OCI-LY7 (cell line): ENCODE data around the gene DNAJC25.

Source experiments
- CTCF ChIP-seq: fragments of 200-600 bp; sonication (generic); conservative IDR thresholded peaks from 2 replicates; pipeline ENCODE4 v1.5.1; 2014; ENCODE audit warnings: mild to moderate bottlenecking, antibody characterized with exemption, low read length, moderate library complexity, mixed read lengths
- EZH2phosphoT487 ChIP-seq: fragments of 200-600 bp; sonication (generic); IDR thresholded peaks from 2 replicates; pipeline ENCODE4 v1.6.1; 2018; ENCODE audit warnings: low read depth, borderline replicate concordance, mild to moderate bottlenecking, mixed run types, antibody characterized with exemption, low read length, moderate library complexity, mixed read lengths

DNA sequence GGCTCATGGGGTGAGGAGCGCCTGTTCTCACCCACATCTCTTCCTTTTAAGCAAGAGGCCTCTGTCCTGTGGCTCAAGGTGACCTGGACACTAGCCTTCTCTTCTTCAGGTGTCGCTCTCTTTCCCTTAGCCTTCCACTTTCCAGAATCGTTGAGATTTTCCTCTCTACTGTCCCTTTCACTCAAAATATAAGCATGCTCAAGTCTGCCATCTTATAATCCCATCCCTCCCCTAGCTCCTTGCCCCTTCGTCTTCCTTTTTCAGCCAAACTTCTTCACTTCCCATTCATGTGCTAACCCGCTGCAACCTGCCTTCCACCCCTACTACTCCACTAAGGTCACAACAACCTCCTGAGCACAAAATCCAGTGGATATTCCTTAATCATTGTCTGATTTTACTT lies 44.8 kb upstream of the DNAJC25 start:
- TF ChIP-seq CTCF (no peak), EZH2phosphoT487 (no peak)
